Osteocyte (in vitro differentiated cells): ENCODE measurements around the gene LTB4R. TPM values are rescaled to one million over a fixed set of nuclear protein-coding genes. Genes with fewer than 3 reads are reported as not detected.

Source experiments
- DNase-seq: peaks from one replicate; pipeline ENCODE4 v3.0.0; 2021; ENCODE audit warnings: mixed read lengths; ENCODE audit not compliant: unreplicated experiment; ENCODE audit errors: extremely low spot score
- H3K27ac Mint-ChIP-seq: one replicate; pipeline ENCODE4 v1.8.0; 2021; ENCODE audit warnings: mild to moderate bottlenecking, mixed read lengths; ENCODE audit not compliant: unreplicated experiment
- H3K27me3 Mint-ChIP-seq: one replicate; pipeline ENCODE4 v1.8.0; 2021; ENCODE audit warnings: mixed read lengths; ENCODE audit not compliant: unreplicated experiment
- H3K36me3 Mint-ChIP-seq: one replicate; pipeline ENCODE4 v1.8.0; 2021; ENCODE audit warnings: mixed read lengths; ENCODE audit not compliant: unreplicated experiment
- H3K4me1 Mint-ChIP-seq: one replicate; pipeline ENCODE4 v1.8.0; 2021; ENCODE audit warnings: mixed read lengths; ENCODE audit not compliant: unreplicated experiment
- H3K4me3 Mint-ChIP-seq: one replicate; pipeline ENCODE4 v1.8.0; 2021; ENCODE audit warnings: mild to moderate bottlenecking, moderate library complexity, mixed read lengths; ENCODE audit not compliant: unreplicated experiment
- H3K9me3 Mint-ChIP-seq: one replicate; pipeline ENCODE4 v1.8.0; 2021; ENCODE audit warnings: mixed read lengths; ENCODE audit not compliant: unreplicated experiment
- CTCF ChIP-seq: fragments of 200-600 bp; sonication (generic); IDR thresholded peaks from 2 replicates; pipeline ENCODE4 v1.5.0; 2021; ENCODE audit warnings: antibody characterized with exemption, mild to moderate bottlenecking, moderate library complexity
- total RNA-seq: library from RNA; stranded (reverse); gene quantifications from 2 replicates; pipeline ENCODE4 v1.2.1, GENCODE V29; 2021

LTB4R gene
- total RNA-seq, 1 donor from 2014 or later = 11.3 TPM

GRCh38 chr14:24279301-24280186 lies 31.8 kb upstream of the LTB4R start:
- Mint-ChIP-seq H3K4me3 (no peak overlapping the region), H3K9me3 (no peaks in the 10 kb centered on the region), H3K36me3 (no peaks in the 10 kb centered on the region), H3K27me3 (no peaks in the 10 kb centered on the region), H3K27ac (no peak overlapping the region), H3K4me1 (peaks cover 5% of the 10 kb centered on the region)
- no peak for DNase-seq
- TF ChIP-seq CTCF = no peak

- TF ChIP-seq CTCF = no peak
- no peaks in the 10 kb centered on the region for H3K27me3 Mint-ChIP-seq
- H3K27ac Mint-ChIP-seq = no peak overlapping the region
- DNase-seq = no peak
- H3K9me3 Mint-ChIP-seq = no peaks in the 10 kb centered on the region
- H3K36me3 Mint-ChIP-seq = no peaks in the 10 kb centered on the region
- peaks cover 5% of the 10 kb centered on the region for H3K4me1 Mint-ChIP-seq
- no peak overlapping the region for H3K4me3 Mint-ChIP-seq
Observed at GRCh38 chr14:24280797-24281460, 30.4 kb upstream of the LTB4R start.

- no peak for DNase-seq
Observed at GRCh38 chr14:24281636-24282035, 29.7 kb upstream of the LTB4R start.

GRCh38 chr14:24282736-24283135 lies 28.6 kb upstream of the LTB4R start:
- no peaks in the 10 kb centered on the region for H3K27me3 Mint-ChIP-seq
- peaks cover 5% of the 10 kb centered on the region for H3K4me1 Mint-ChIP-seq
- no peak overlapping the region for H3K4me3 Mint-ChIP-seq
- no peaks in the 10 kb centered on the region for H3K36me3 Mint-ChIP-seq
- no peak for TF ChIP-seq CTCF
- no peak for DNase-seq
- H3K27ac Mint-ChIP-seq = no peak overlapping the region
- no peaks in the 10 kb centered on the region for H3K9me3 Mint-ChIP-seq

More at GRCh38 chr14:24281636-24282035, 29.7 kb upstream of the LTB4R start:
- H3K27me3 Mint-ChIP-seq = no peaks in the 10 kb centered on the region
- peaks cover 5% of the 10 kb centered on the region for H3K4me1 Mint-ChIP-seq
- no peak overlapping the region for H3K4me3 Mint-ChIP-seq
- H3K36me3 Mint-ChIP-seq = no peaks in the 10 kb centered on the region
- no peaks in the 10 kb centered on the region for H3K9me3 Mint-ChIP-seq
- no peak overlapping the region for H3K27ac Mint-ChIP-seq
- TF ChIP-seq CTCF = no peak

GRCh38 chr14:24283796-24284460 lies 27.4 kb upstream of the LTB4R start:
- no peaks in the 10 kb centered on the region for H3K36me3 Mint-ChIP-seq
- peaks cover 5% of the 10 kb centered on the region for H3K4me1 Mint-ChIP-seq
- H3K27ac Mint-ChIP-seq = no peak overlapping the region
- H3K4me3 Mint-ChIP-seq = no peak overlapping the region
- H3K27me3 Mint-ChIP-seq = no peaks in the 10 kb centered on the region
- TF ChIP-seq CTCF = no peak
- DNase-seq = no peak
- no peaks in the 10 kb centered on the region for H3K9me3 Mint-ChIP-seq
